ENCODE data around the gene ASB14.

ASB14 gene

GRCh38 chr3:57261119-57261518, 31.4 kb downstream of the ASB14 start:
- no peak for DNase-seq (ENCODE audit: low read depth in 4 of 4, low spot score in 1 of 4)

- no peak for DNase-seq (ENCODE audit: low read depth in 4 of 4, low spot score in 1 of 4)
These were observed 34.8 kb downstream of the ASB14 start for GRCh38 chr3:57257678-57258077.

- no peak for DNase-seq (ENCODE audit: low read depth in 4 of 4, low spot score in 1 of 4)
These were observed 35.6 kb downstream of the ASB14 start for GRCh38 chr3:57256844-57257243.

- no peak for DNase-seq (ENCODE audit: low read depth in 4 of 4, low spot score in 1 of 4)
These were observed 40.1 kb downstream of the ASB14 start for GRCh38 chr3:57252404-57252803.

GRCh38 chr3:57244946-57245345, 47.5 kb downstream of the ASB14 start:
- no peak for DNase-seq (ENCODE audit: low read depth in 4 of 4, low spot score in 1 of 4)

- no peak for DNase-seq (ENCODE audit: low read depth in 4 of 4, low spot score in 1 of 4)
These were observed 57.6 kb downstream of the ASB14 start for GRCh38 chr3:57234613-57235575.

GRCh38 chr3:57233799-57234198, 58.7 kb downstream of the ASB14 start:
- DNase-seq (ENCODE audit: low read depth in 4 of 4, low spot score in 1 of 4) = no peak

GRCh38 chr3:57230006-57230405, 62.5 kb downstream of the ASB14 start:
- DNase-seq (ENCODE audit: low read depth in 4 of 4, low spot score in 1 of 4) = no peak

GRCh38 chr3:57227930-57228751, 64.3 kb downstream of the ASB14 start:
- DNase-seq (ENCODE audit: low read depth in 4 of 4, low spot score in 1 of 4) = peak in 2 of 4 experiments; percentile 11 to 29

- DNase-seq (ENCODE audit: low read depth in 4 of 4, low spot score in 1 of 4) = peak; percentile 60 to 91 (median 82)
These were observed 65.1 kb downstream of the ASB14 start, which contains the start of gene APPL1 for GRCh38 chr3:57227204-57227929. APPL1 (plus strand) TSS chr3:57227729; CDS start chr3:57227884, 155 bp downstream.

GRCh38 chr3:57226176-57226575, 66.3 kb downstream of the ASB14 start:
- no peak for DNase-seq (ENCODE audit: low read depth in 4 of 4, low spot score in 1 of 4)

- no peak for DNase-seq (ENCODE audit: low read depth in 4 of 4, low spot score in 1 of 4)
These were observed 67.6 kb downstream of the ASB14 start for GRCh38 chr3:57224856-57225255.

- DNase-seq (ENCODE audit: low read depth in 4 of 4, low spot score in 1 of 4) = no peak
These were observed 70.6 kb downstream of the ASB14 start for GRCh38 chr3:57221883-57222282.

Data from stimulated activated CD4-positive, alpha-beta T cell treated with anti-CD3 and anti-CD28 coated beads, Interleukin-1b, Interleukin-23, amount 100 ng/mL, for 24 hours (primary cell).